ENCODE data around the gene FOXL1.

FOXL1 gene

DNA sequence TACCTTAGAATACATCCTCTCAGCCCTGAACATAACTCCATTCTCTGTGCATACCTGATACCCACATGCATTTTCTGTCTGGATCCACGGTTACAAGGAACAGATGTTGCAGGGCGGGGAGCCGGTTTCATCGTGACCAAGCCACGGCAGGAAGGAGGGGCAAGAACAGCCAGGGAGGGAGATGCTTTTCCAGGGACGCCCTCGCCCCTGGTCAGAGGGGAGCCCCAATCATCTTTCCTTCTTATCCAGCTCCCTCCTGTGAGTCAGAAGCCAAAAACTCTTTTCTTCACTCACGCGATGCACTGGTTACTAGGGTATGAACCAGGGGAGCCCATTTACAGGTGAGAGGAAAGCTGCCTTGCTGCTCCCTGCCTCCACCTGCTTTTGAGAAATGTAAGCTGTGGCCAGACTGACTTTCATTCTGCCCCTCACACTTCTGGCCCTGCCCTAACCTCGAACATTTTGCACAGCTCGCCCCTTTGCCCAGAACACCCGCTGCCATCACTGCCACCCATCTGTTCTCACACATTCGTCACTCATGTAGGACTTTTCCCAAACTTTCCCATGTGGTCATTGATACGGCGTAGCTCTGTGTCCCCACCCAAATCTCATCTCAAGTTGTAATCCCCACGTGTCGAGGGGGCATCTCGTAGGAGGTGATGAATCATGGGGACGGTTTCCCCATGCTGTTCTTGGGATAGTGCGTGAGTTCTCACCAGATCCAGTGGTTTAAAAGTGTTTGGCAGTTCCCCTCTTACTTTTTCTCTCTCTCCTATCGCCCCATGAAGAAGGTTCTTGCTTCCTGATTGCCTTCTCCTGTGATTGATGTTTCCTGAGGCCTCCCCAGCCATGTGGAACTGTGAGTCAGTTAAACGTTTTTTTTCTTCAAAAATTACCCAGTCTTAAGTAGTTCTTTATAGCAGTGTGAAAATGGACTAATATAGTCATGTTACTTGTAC lies 20.5 kb downstream of the FOXL1 start:
- H3K27ac ChIP-seq: peak overlapping the region; percentile 79 to 93
- TF ChIP-seq, protein P1, sequence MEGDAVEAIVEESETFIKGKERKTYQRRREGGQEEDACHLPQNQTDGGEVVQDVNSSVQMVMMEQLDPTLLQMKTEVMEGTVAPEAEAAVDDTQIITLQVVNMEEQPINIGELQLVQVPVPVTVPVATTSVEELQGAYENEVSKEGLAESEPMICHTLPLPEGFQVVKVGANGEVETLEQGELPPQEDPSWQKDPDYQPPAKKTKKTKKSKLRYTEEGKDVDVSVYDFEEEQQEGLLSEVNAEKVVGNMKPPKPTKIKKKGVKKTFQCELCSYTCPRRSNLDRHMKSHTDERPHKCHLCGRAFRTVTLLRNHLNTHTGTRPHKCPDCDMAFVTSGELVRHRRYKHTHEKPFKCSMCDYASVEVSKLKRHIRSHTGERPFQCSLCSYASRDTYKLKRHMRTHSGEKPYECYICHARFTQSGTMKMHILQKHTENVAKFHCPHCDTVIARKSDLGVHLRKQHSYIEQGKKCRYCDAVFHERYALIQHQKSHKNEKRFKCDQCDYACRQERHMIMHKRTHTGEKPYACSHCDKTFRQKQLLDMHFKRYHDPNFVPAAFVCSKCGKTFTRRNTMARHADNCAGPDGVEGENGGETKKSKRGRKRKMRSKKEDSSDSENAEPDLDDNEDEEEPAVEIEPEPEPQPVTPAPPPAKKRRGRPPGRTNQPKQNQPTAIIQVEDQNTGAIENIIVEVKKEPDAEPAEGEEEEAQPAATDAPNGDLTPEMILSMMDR (IDR thresholded peaks at IDR 0.05): no peak

DNA sequence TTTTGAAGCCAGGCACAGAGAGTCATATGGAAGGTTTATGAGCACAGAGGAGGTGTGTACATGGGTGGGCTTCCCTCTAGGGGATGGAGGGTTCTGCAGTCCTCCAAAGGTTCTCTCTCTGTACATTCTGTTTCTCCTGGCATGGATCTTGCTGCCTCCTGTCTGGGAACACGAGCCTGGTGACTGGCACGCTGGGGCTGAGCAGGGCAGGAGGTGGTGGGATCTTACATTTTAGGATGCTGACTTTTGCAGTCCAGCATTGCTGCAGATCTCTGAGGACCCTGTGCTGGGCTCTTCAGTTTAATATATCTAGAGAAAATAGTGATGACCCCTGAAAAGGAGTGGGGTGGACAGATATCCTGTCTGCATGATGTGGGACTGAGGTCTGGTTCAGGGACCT lies 23.0 kb downstream of the FOXL1 start:
- TF ChIP-seq, protein P1 (IDR thresholded peaks at IDR 0.05): no peak
- no peak for DNase-seq (ENCODE audit: low spot score)
- Histone ChIP-seq H3K27ac (peak overlapping the region; percentile 10 to 73), H3K4me3 (no peak overlapping the region)

More for the DNA sequence above, 20.5 kb downstream of the FOXL1 start:
- H3K4me3 ChIP-seq: peak overlapping the region; percentile 37
- no peak for DNase-seq (ENCODE audit: low spot score)

DNA sequence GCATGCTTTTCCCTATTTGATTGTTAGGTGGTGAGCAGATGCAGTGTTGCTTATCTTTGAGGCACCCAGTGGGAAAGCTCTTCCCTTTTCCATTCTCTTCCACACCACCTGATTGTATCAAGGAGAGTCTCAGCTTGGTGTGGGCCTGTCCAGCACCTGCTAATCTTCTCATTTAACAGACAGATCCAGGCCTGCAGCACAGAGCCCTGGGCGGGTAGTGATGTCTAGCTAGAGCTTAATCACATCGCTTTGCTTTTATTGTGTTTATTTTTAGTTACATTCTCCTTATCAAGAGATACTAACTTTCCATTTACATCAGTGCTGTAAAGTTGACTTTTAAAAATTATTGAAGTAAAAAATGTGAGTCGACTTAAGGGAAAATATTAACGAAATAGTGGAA lies 24.2 kb downstream of the FOXL1 start:
- peak overlapping the region; percentile 65 to 84 for H3K27ac ChIP-seq
- DNase-seq (ENCODE audit: low spot score): no peak

DNA sequence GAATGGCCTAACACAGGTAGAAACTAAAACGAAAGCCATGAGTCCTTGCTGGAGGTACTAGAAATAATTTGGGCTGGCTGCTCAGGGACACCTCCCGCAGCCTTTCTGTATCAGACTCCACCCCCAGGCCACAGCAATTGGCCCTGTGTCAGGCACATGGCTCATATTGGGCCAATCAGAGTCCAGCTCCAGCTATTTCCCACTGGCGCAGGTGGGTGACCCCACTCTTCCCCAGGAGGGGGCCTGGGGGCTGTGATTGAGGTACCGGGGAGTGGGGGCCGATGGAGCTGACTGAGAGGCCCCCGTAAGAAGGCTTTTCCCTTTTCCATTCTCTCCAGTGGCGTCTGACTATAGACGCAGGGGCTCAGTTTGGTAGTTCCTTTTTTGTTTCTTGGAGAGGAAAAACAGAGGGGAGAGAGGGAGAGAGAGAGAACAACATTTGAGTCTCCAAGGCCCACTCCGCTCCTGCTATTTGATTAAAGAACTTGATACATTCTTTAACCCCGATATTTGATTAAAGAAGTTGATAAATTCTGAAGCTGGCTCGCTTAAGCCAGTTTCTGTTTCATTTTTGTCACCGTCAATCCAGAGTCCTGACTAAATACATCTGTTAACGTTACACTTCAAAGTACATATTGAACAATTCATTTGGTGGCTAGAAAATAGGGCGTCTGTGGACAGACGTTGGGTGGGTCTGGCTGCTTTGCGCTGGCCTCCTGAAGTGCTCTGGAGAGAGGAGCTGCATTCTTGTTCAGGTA lies 26.3 kb downstream of the FOXL1 start:
- DNase-seq (ENCODE audit: low spot score): no peak
- peak overlapping the region; percentile 50 for H3K4me3 ChIP-seq
- TF ChIP-seq, protein P1 (IDR thresholded peaks at IDR 0.05): no peak
- H3K27ac ChIP-seq: peak overlapping the region; percentile 85 to 87

More for the DNA sequence above, 24.2 kb downstream of the FOXL1 start:
- H3K4me3 ChIP-seq: no peak overlapping the region
- TF ChIP-seq, protein P1 (IDR thresholded peaks at IDR 0.05): no peak

DNA sequence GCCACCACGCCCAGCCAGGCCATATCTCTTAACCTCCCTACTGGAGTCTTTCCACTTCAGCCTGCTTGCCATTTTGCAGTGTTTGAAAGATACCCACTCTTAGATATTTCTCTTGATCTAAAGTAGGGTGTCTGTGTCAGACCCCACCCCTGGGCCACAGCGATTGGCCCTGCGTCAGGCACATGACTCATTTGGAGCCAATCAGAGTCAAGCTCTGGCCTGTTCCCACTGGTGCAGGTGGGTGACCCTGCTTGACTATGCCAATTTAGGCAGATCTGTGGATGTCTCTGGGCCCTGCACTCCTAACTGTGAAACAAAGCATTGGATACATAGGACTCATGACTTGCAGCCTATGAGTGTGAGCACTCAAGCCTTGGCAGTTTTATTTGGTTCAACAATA lies 27.6 kb downstream of the FOXL1 start:
- Histone ChIP-seq H3K27ac (peak overlapping the region; percentile 20 to 87), H3K4me3 (no peak overlapping the region)
- DNase-seq (ENCODE audit: low spot score): no peak
- TF ChIP-seq, protein P1 (IDR thresholded peaks at IDR 0.05): no peak

DNA sequence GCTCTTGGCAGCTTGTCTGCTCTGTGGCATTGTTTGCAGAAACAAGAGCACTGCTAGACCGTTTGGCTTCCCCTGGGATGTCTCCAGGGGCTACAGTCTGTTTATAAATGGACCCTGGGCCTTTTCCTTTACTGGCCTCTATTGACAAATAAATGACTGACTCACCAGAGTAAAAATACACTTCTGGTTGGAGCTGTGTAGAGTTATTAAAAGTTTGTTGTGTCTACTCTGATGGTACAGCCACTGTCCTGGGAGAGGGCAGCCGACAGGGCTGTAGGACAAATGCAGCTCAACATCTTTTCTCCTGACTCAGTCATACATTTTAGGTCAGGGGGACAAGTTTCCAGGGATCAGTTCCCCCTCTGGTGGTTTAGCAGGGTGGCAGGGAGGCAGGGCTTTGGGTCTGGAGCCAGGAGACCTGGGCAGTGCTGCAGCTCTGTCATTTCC lies 30.0 kb downstream of the FOXL1 start:
- H3K4me3 ChIP-seq: no peak overlapping the region
- H3K27ac ChIP-seq: peak overlapping the region; percentile 87 to 97
- TF ChIP-seq, protein P1 (IDR thresholded peaks at IDR 0.05): no peak
- no peak for DNase-seq (ENCODE audit: low spot score)

Data from coronary artery (tissue), 2 donors.